Measurements from ENCODE around the gene INHBB. TPM values are rescaled to one million over a fixed set of nuclear protein-coding genes. Genes with fewer than 3 reads are reported as not detected.

INHBB gene
- total and polyA plus RNA-seq, 2 of the 4 experiments (the other 2 are of a cell fraction) = 0.18 to 0.92 TPM

GRCh38 chr2:120322329-120322728 lies 23.6 kb upstream of the INHBB start:
- Histone ChIP-seq H3K9me3 (ENCODE audit: control insufficient read depth, insufficient read depth, low read length) (no peaks in the 10 kb centered on the region), H3K4me1 (ENCODE audit: control insufficient read depth, insufficient read depth, low read length) (peaks cover 3% of the 10 kb centered on the region; the same call in 1 of the 2 replicates), H2BK15ac (ENCODE audit: low read depth, low read length) (no peak overlapping the region), H4K20me1 (ENCODE audit: insufficient read depth, low read length) (no peaks in the 10 kb centered on the region), H3K4me3 (ENCODE audit: insufficient read depth, low read depth, low read length) (no peak overlapping the region), H3K27me3 (ENCODE audit: control insufficient read depth, insufficient read depth, low read length) (peaks cover 55% of the 10 kb centered on the region), H2BK120ac (ENCODE audit: low read depth, low read length) (no peak overlapping the region), H3K56ac (ENCODE audit: extremely low read depth, insufficient read depth, low read length) (no peak overlapping the region), H3K4me2 (ENCODE audit: low read depth, low read length) (no peak overlapping the region), H3K9me1 (ENCODE audit: insufficient read depth, low read length) (no peaks in the 10 kb centered on the region), H3K9ac (ENCODE audit: low read depth, low read length) (no peak overlapping the region), H2AK5ac (ENCODE audit: low read depth, low read length) (no peak overlapping the region), H4K5ac (ENCODE audit: low read depth, low read length) (no peak overlapping the region), H3K14ac (replicated peaks; ENCODE audit: low read depth, low read length) (no peak overlapping the region), H2AFZ (replicated peaks; ENCODE audit: low read length, poor library complexity) (no peak overlapping the region), H3K4ac (ENCODE audit: low read depth, low read length) (no peak overlapping the region), H2BK20ac (ENCODE audit: low read depth, low read length) (no peak overlapping the region), H3K27ac (ENCODE audit: insufficient read depth, low read length) (no peak overlapping the region), H2BK5ac (ENCODE audit: low read depth, low read length, poor library complexity, severe bottlenecking) (no peak overlapping the region), H3K23ac (ENCODE audit: low read depth, low read length) (no peak overlapping the region), H4K8ac (ENCODE audit: low read depth in 2 of 2, low read length in 2 of 2) (no peak overlapping the region), H3K18ac (ENCODE audit: low read depth, low read length) (no peak overlapping the region), H4K91ac (ENCODE audit: insufficient read depth, low read depth, low read length) (no peak overlapping the region), H3K79me1 (ENCODE audit: low read depth in 1 of 2, low read length in 2 of 2) (no peaks in the 10 kb centered on the region), H2AK9ac (replicated peaks; ENCODE audit: low read depth, low read length, poor library complexity) (no peak overlapping the region), H3K36me3 (ENCODE audit: control insufficient read depth, insufficient read depth, low read length) (no peaks in the 10 kb centered on the region)
- ChIA-PET CTCF (interaction anchor here (1.2 kb wide), 1 partner anchor 9 kb away, joined by 3 read pairs; no protein-coding TSS in a partner anchor), POLR2A (ENCODE audit: unreplicated experiment) (no interaction called here)
- no peak for TF ChIP-seq USF2 (IDR thresholded peaks at IDR 0.05; ENCODE audit: low read depth, low read length)
- no peak for TF ChIP-seq CHD1 (IDR thresholded peaks at IDR 0.05; ENCODE audit: low read depth, low read length)
- ATAC-seq (ENCODE audit: low read depth) (no peak), DNase-seq (no peak)
- no TSS peak for BruUV-seq (replicated peaks)
- dilution Hi-C loops (cut with HindIII; ENCODE audit: low sequenced_read_pairs, unreplicated experiment) (no loop called here), in situ Hi-C loops (cut with MboI; ENCODE audit: low sequenced_read_pairs) (no loop called here), intact Hi-C loops (cut with micrococcal nuclease) (no loop called here)
- WGBS, 2 experiments (ENCODE audit: extremely low coverage in 2 of 2, insufficient read length in 1 of 2) = 91% methylated on average over 5 of the region's 7 CpGs; no CpG with 5 or more reads in 1 of the 2 experiments

Measured in IMR-90 (cell line).